ENCODE results near the gene TREML4.

TREML4 gene

GRCh38 chr6:41288030-41288753 is 60.0 kb downstream of the TREML4 start:
- no peak for TF ChIP-seq REST (IDR thresholded peaks at IDR 0.05; ENCODE audit: insufficient replicate concordance, low read depth)
- no peak for TF ChIP-seq SPI1 (IDR thresholded peaks at IDR 0.05; ENCODE audit: borderline replicate concordance, low read depth)
- no peak for TF ChIP-seq GABPA (IDR thresholded peaks at IDR 0.05; ENCODE audit: low read depth)
- no peak for TF ChIP-seq POLR2AphosphoS5 (IDR thresholded peaks at IDR 0.05; ENCODE audit: low read depth)
- no peak for TF ChIP-seq CTCF (IDR thresholded peaks at IDR 0.05; ENCODE audit: insufficient read depth, low read length)
- H3K27ac ChIP-seq (replicated peaks) = no peak overlapping the region
- no peak for DNase-seq (ENCODE audit: low read depth in 1 of 2, low spot score in 1 of 2)
- H3K4me3 ChIP-seq (replicated peaks; ENCODE audit: insufficient read depth, low read length) = no peak overlapping the region
- H3K27me3 ChIP-seq (ENCODE audit: insufficient read depth, poor library complexity, severe bottlenecking) = no peaks in the 10 kb centered on the region

All from HL-60 (cell line).